Hematopoietic multipotent progenitor cell treated with erythropoietin and hydrocortisone succinate and interleukin-3 and kit ligand, for 8 days (in vitro differentiated cells): ENCODE data around the gene ISLR.

ENCODE experiments used
- DNase-seq: peaks from one replicate; pipeline ENCODE4 v3.0.0-alpha.2; 2015

Gene ISLR

DNA sequence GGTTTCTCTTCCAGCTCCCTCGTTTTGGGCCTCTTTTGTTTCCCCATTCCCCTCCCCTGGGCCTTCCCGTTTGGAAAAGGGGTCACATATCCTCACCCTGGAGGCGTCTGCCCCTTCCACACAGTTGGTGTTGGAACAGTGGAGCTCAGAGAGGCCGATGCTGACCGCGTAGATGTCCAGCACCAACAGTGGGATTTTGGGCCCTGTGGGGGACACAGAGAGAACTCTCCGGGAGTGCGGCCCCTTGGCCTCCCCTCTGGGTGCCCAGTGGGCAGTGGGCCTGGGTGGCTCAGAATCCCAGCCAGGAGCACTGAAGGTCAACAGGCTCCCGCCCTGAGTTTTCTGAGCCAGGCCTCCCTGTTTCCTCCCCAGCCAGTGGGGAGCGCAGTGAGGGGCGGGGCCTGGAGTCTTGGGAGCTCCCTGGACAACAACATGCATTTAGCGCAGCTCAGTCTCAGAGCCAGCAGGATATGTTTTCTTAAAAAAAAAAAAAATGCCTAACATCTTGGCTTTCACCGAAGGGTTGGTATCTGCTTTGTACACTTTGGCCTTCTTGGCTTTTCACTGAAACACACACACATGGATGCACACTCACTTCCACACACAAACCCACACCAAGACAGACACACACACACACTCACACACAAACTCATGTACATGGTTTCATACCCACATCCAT lies 670 bp upstream of the ISLR start:
- no peak for DNase-seq

GRCh38 chr15:74174219-74174957 lies 878 bp downstream of the ISLR start:
- DNase-seq = no peak

DNA sequence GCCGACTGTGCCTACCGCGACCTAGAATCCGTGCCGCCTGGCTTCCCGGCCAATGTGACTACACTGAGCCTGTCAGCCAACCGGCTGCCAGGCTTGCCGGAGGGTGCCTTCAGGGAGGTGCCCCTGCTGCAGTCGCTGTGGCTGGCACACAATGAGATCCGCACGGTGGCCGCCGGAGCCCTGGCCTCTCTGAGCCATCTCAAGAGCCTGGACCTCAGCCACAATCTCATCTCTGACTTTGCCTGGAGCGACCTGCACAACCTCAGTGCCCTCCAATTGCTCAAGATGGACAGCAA lies 1.4 kb downstream of the ISLR start:
- DNase-seq = no peak

DNA sequence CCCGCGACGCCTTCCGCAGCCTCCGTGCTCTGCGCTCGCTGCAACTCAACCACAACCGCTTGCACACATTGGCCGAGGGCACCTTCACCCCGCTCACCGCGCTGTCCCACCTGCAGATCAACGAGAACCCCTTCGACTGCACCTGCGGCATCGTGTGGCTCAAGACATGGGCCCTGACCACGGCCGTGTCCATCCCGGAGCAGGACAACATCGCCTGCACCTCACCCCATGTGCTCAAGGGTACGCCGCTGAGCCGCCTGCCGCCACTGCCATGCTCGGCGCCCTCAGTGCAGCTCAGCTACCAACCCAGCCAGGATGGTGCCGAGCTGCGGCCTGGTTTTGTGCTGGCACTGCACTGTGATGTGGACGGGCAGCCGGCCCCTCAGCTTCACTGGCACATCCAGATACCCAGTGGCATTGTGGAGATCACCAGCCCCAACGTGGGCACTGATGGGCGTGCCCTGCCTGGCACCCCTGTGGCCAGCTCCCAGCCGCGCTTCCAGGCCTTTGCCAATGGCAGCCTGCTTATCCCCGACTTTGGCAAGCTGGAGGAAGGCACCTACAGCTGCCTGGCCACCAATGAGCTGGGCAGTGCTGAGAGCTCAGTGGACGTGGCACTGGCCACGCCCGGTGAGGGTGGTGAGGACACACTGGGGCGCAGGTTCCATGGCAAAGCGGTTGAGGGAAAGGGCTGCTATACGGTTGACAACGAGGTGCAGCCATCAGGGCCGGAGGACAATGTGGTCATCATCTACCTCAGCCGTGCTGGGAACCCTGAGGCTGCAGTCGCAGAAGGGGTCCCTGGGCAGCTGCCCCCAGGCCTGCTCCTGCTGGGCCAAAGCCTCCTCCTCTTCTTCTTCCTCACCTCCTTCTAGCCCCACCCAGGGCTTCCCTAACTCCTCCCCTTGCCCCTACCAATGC lies 2.0 kb downstream of the ISLR start:
- DNase-seq = no peak

DNA sequence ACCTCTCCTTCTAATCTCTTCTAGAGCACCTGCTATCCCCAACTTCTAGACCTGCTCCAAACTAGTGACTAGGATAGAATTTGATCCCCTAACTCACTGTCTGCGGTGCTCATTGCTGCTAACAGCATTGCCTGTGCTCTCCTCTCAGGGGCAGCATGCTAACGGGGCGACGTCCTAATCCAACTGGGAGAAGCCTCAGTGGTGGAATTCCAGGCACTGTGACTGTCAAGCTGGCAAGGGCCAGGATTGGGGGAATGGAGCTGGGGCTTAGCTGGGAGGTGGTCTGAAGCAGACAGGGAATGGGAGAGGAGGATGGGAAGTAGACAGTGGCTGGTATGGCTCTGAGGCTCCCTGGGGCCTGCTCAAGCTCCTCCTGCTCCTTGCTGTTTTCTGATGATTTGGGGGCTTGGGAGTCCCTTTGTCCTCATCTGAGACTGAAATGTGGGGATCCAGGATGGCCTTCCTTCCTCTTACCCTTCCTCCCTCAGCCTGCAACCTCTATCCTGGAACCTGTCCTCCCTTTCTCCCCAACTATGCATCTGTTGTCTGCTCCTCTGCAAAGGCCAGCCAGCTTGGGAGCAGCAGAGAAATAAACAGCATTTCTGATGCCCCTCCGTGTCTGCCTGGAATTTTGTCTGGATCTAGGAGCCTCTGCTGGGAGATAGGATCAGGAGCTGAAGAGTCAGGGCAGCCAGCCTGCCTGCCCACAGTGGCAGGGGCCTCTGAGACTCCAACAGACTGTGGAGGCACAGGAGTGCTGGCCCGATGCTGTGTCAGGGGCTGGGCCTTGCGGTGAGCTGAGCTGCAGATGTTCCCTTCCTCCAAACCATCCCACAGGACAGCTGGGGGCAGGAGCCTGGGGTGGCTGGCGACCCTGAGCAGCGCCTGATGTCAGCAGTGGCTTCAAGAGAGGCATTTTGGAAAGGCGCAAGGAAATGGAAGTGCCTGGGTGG lies 3.0 kb downstream of the ISLR start:
- no peak for DNase-seq

DNA sequence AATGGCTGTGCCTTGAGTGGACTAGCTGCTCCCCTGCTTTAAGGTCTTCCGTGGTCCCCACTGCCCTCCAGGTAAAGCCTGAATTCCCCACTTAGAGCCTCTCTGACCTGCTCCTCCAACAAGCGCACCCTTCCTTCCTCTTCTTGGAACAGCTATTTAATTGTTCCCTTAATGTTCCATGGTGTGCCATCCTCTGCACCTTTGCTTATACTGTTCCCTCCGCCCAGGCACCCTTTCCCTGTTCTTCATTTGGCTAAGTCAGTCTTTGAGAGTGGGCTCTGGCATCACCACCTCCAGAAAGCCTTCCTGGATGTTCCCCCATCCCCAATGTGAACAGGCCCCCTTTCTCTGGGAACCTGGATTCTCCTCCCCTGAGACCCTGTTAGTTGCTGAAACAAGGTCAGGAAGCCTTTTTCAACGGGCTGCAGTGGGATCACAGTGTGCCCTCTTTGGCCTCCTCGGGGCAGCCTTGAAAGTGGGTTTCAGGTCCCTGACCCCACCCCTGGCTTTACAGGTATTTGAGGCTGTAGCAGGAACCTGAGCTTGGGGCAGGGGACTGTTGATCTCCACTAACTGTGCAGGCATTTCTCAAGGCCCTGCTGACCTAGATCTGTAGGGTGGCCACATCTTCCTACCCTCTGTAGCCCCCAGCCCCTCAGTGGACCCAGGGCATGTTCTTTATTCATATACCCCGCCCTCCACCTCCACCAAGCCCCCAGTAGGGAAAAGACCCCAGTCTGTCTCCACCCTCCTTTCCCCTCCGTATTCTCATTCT lies 5.0 kb downstream of the ISLR start:
- DNase-seq = no peak

- no peak for DNase-seq
Observed at GRCh38 chr15:74179101-74179841, 5.8 kb downstream of the ISLR start.

- no peak for DNase-seq
Observed at GRCh38 chr15:74179983-74180880, 6.7 kb downstream of the ISLR start.

DNA sequence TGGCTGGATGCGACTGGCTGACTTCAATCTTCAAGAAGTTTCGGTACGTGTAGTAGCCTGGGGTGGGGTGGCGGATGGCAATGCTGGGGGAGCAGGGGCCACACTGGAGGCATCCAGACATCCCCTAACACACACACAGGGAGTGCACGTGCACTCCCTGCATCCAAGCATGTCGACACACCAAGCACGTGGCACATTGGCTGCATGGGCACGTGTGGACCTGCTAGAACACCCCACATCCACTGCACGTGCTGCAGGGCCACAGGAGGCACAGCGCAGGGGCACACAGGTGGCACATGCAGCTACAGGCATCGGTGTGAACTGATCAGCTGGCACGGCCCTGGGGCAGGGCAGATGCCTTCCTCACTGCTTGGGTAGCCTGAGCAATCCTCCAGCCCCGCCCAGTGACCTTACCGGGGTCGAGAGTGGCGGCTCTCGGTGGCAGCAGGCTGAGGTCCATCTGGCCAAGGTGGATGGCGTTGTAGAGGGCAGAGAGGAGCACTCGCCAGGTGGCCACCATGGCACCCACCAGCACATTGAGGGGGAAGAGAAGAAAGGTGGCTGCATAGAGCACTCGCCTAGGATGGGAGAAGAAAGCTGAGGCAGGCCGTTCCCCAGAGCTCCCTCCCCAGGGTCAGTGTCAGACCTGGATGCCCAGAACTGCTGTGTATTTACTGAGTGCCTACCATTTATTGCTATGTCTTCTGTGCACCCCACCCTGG lies 7.5 kb downstream of the ISLR start:
- no peak for DNase-seq

DNA sequence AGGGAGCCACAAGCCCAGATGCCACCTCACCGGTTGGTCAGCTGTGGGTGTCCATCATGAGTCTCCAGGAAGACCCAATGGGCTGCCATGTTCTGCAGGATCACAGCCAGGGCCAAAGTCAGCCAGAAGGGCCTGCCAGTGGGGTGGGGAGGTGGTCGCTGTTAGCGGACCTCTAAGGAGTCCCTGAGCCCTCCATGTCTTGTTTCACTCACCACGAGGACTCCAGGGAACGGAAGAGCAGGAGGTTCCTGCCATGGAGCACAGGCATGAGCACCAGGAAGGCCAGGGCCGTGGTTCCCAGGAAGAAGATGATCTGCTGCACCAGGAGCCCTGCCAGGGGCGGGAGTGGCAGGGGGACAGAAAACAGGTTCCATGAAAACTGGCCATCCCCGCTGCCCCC lies 8.6 kb downstream of the ISLR start:
- DNase-seq = no peak

- no peak for DNase-seq
Observed at GRCh38 chr15:74184582-74185091, 11.1 kb downstream of the ISLR start.

DNA sequence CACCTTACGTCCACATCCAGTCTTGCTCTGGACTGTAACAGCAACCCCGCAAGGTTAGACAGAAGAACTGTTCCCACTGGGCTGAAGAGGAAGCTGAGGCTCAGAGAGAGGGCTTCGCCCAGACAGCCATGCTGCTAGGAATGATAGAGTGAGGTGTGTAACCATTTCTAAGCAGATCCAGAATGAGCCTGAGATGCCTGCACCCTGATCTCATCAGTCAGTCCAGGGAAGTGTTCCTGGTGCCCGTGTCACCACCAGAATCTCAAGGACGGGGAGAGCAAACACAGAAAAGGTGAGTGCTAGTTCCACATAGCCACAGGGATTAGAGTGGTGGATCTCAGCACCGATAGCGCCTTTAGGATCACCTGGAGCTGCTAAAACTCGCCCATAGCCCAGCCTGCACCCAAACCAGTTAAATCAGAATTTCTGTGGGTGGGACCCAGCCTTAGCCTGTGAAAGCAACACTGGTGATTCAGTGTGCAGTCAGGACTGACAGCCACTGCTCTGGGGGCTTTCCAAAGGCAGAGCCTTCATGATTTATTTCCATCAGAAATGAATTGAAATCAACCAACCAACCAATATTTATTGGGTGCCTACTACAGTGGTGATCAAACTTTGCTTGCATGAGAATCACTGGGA lies 12.3 kb downstream of the ISLR start:
- no peak for DNase-seq

GRCh38 chr15:74188216-74188615 lies 14.7 kb downstream of the ISLR start:
- DNase-seq = no peak

DNA sequence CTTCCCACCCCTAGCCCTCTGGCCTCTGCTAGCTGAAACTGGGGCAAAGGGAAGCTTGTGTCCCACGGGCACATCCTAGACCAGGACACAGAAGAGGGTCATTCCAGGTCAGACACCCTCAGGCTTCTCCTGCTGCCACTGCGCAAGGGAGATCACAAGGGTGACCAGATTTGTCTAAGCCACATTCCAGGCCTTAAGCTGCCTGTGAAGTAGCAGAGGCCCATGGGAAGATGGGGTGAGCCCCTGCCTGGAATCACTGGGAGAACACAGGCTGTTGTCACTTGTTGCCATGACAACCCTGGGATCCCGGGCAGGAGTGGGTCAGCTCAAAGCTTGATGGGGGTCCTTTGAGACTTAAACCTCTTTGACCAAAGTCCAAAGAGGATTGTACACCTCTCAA lies 18.3 kb downstream of the ISLR start:
- no peak for DNase-seq

DNA sequence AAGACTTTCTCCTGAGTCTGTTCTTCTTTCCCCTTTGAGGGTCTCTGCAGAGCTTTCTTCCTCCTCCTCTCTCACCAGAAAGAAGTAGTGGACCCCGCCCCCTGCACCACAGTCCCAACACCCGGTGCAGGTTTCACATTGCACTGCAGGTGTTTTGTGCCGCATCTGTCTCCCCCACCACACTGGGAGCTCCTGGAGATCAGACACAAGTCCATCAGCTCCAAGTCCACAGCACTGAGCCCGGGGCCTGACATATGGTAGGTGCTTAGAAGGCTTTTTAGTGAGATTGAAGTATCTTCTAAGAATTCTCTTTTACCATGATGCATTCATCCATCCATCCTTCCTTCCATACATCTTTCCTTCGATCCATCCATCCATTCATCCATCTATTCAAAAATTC lies 19.2 kb downstream of the ISLR start:
- no peak for DNase-seq

DNA sequence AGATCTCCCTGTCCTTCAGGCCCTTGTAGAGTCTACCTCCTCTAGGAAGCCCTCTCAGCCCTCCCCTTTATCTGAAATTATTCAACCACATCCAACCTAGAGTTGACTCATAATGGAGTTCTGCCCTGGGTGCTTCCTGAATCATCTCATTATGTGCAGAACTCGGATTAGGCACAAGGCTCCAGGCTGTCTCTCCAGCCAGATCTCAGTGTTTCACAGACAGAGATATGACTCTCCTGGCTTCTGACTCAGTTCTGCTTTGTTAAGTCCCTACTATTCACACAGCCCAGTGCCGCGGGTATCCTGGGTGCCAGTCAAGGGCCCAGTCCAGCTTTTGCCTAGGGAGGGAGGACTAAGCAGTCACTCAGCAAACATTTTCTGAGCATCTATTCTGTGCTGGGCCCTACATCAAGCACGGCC lies 19.8 kb downstream of the ISLR start:
- DNase-seq = no peak

GRCh38 chr15:74193905-74194304 lies 20.4 kb downstream of the ISLR start:
- no peak for DNase-seq
